ENCODE measurements around the gene IL3RA. TPM values are rescaled to one million over a fixed set of nuclear protein-coding genes. Genes with fewer than 3 reads are reported as not detected.
A peak's percentile ranks its signal among the peaks of the same experiment; 100 is the strongest.

Gene IL3RA
- total RNA-seq, 2 experiments from 2014 or later = 0.60 to 0.61 TPM

DNA sequence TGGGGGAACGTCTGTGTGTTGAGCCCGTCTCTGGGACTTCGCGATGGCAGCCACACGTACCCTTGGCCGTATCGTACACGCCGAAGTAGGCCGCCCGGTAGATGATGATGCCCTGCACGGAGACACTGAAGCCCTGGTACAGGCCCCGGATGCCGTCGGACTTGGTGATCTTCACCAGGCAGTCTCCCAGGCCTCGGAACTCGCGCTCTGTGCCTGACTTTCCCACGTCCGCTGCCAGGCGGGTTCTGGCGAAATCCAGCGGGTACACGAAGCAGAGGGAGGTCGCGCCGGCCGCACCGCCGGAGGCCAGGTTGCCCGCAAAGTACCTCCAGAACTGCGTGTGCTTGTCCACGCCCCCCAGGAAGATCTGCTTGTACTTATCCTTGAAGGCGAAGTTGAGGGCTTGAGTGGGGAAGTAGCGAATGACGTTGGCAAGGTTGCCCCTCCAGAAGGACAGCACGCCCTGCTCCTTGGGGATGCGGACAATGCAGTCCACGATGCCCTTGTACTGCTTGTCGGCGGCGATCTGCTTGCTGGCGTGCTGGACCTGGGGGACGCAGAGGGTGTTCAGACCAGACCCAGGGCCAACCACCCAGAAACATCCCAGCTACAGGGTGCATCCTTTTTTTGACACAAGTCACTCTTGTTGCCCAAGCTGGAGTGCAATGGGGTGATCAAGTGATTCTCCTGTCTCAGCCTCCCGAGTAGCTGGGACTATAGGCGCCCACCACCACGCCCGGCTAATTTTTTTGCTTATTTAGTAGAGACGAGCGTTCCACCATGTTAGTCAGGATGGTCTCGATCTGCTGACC is 52.8 kb downstream of the IL3RA start:
- DNase-seq (no peak), ATAC-seq (no peak)
- no peaks in the 10 kb centered on the region for H3K9me3 Mint-ChIP-seq (ENCODE audit: insufficient read depth)
- ChIA-PET CTCF (no interaction called here), POLR2A (no interaction called here)
- H3K27ac Mint-ChIP-seq = peak overlapping the region; percentile 11
- H3K36me3 Mint-ChIP-seq (ENCODE audit: low read depth) = peaks cover 66% of the 10 kb centered on the region
- peaks cover 50% of the 10 kb centered on the region for H3K4me1 Mint-ChIP-seq (ENCODE audit: low read depth)
- no peaks in the 10 kb centered on the region for H3K27me3 Mint-ChIP-seq (ENCODE audit: low read depth)
- H3K4me3 Mint-ChIP-seq = peak overlapping the region; percentile 28

DNA sequence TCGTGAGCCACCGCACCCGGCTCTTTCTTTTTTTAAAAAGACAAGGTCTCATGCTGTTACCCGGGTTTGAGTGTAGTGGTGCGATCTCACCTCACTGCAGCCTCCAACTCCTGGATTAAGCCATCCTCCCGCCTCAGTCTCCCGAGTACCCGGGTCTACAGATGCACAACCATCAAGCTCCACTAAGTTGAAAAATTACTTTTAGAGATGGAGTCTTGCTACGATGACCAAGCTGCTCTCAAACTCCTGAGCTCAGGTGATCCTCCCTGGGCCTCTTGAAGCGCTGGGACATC is 53.4 kb downstream of the IL3RA start:
- peak overlapping the region; percentile 53 for H3K4me3 Mint-ChIP-seq

DNA sequence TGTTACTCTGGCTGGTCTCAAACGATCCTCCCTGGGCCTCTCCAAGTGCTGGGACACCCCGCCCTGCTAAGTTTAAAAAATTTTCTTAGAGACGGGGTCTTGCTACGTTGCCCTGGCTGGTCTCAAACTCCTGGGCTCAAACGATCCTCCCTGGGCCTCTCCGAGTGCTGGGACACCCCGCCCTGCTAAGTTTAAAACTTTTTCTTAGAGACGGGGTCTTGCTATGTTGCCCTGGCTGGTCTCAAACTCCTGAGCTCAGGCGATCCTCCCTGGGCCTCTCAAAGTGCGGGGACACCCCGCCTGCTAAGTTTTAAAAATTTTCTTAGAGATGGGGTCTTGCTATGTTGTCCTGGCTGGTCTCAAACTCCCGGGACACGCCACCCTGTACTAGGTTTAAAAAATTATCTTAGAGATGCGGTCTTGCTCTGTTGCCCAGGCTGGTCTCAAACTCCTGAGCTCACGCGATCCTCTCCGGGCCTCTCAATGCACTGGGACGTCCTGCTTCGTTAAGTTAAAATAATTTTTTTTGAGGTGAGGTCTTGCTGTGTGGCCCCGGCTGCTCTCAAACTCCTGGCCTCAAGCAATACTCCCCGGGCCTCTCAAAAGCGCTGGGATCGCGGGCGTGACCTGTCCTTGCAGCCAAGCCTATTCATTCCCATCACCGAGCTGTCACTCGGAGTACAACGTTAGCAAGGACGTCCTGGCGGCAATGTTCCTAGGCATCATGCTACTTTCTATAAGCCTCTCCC is 54.2 kb downstream of the IL3RA start:
- ChIA-PET POLR2A (no interaction called here), CTCF (no interaction called here)
- peaks cover 64% of the 10 kb centered on the region for H3K4me1 Mint-ChIP-seq (ENCODE audit: low read depth)
- H3K36me3 Mint-ChIP-seq (ENCODE audit: low read depth) = peaks cover 66% of the 10 kb centered on the region
- H3K27ac Mint-ChIP-seq = peak overlapping the region; percentile 97
- DNase-seq (no peak), ATAC-seq (no peak)
- H3K9me3 Mint-ChIP-seq (ENCODE audit: insufficient read depth) = no peaks in the 10 kb centered on the region
- H3K27me3 Mint-ChIP-seq (ENCODE audit: low read depth) = no peaks in the 10 kb centered on the region
- H3K4me3 Mint-ChIP-seq = peak overlapping the region; percentile 92

More for the DNA sequence above, 53.4 kb downstream of the IL3RA start:
- DNase-seq (no peak), ATAC-seq (no peak)
- no peaks in the 10 kb centered on the region for H3K27me3 Mint-ChIP-seq (ENCODE audit: low read depth)
- H3K4me1 Mint-ChIP-seq (ENCODE audit: low read depth) = peaks cover 56% of the 10 kb centered on the region
- POLR2A ChIA-PET = no interaction called here
- CTCF ChIA-PET = no interaction called here
- H3K36me3 Mint-ChIP-seq (ENCODE audit: low read depth) = peaks cover 65% of the 10 kb centered on the region
- no peaks in the 10 kb centered on the region for H3K9me3 Mint-ChIP-seq (ENCODE audit: insufficient read depth)
- no peak overlapping the region for H3K27ac Mint-ChIP-seq

DNA sequence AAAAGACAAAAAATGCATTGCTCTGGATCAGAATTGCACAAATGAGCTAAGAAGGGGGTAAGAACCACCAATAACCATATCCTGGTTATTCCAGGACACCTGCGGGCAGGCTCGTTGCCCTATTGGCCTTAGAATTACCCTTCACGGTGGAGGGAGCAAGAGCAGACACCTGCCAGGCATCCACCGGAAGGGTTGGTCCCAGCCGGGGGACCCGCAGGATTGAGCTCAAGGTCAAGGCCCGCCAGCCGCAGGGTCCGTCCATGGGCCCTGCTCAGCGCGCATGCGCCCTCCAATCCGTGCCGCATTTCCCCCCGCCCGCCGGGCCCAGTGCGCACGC is 54.8 kb downstream of the IL3RA start:
- Mint-ChIP-seq H3K4me3 (peak overlapping the region; percentile 92), H3K36me3 (ENCODE audit: low read depth) (peaks cover 68% of the 10 kb centered on the region), H3K27me3 (ENCODE audit: low read depth) (no peaks in the 10 kb centered on the region), H3K4me1 (ENCODE audit: low read depth) (peaks cover 65% of the 10 kb centered on the region), H3K9me3 (ENCODE audit: insufficient read depth) (no peaks in the 10 kb centered on the region), H3K27ac (peak overlapping the region; percentile 97)
- CTCF ChIA-PET = no interaction called here
- ATAC-seq (no peak), DNase-seq (peak; percentile 92)
- POLR2A ChIA-PET = no interaction called here

DNA sequence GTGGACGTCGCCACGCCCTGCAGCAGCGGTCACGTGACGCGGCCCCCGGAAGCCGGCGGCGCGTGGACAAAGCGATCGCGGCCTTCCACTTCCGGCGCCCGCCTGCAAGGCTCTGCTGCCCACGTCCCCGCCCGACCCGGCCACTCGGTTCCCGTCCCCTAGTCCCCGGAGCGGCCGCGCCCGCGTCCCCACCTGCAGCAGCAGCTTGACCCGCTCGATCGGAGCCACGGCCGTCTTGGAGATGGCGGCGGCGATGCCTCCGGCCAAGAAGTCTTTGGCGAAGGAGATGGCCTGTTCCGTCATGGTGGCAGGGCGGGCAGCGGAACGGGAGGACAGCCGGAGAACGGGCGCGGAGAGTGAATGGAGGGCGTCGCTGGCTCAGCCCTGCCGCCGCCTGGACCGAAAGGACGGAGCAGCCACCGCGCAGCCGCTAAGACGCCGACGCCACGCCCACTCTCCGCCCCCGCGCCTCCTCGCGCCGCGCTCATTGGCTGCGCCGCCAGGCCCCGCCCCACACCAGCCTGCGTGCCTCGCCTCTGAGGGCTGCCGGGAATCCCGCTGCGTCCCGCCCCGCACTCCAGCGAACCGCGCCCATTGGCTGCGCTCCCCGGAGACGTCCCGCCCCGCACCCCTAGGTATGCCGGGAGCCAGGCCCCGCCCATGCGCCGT is 55.3 kb downstream of the IL3RA start, which contains the start of gene SLC25A6:
TSS of gene SLC25A6 (minus strand) at position 407 of the 669 bp plus-strand sequence. CDS start at position 303, 104 bp downstream.
- CTCF ChIA-PET = no interaction called here

DNA sequence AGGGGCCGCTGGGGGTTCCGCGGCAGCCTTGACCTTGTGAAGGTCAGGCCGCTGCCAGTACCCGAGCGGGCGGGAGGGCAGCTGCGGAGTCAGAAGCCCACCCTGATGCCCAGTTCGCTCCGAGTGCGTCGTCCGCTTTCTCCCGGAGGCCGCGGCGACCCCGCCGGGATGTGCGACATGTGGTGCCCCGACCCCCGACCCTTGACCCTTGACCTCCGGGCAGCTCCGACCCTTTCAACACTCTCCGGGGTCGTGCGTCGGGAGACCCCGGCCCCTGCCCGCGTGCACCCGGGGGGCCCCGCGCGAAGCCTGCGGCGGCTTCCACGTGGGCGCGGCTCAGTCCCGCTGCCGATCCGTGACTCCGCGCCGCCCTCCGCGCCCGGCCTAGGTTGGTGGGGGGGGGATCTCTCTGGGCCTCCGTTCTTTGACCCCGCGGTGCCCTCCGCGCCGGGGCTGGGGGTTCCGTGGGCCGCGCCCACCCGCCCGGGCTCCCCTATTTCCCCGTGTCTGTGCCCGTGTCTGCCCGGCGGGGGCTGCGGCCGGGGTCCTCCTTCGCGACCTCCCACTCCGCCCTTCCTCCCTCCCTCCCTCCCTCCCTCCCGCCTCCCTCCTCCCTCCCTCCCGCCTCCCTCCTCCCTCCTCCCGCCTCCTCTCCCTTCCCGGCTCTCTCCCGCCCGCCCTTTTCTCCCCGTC is 55.9 kb downstream of the IL3RA start:
- no peaks in the 10 kb centered on the region for H3K27me3 Mint-ChIP-seq (ENCODE audit: low read depth)
- POLR2A ChIA-PET = no interaction called here
- peak overlapping the region; percentile 92 for H3K4me3 Mint-ChIP-seq
- CTCF ChIA-PET = no interaction called here
- H3K36me3 Mint-ChIP-seq (ENCODE audit: low read depth) = peaks cover 65% of the 10 kb centered on the region
- no peaks in the 10 kb centered on the region for H3K9me3 Mint-ChIP-seq (ENCODE audit: insufficient read depth)
- peak; percentile 38 for ATAC-seq
- H3K4me1 Mint-ChIP-seq (ENCODE audit: low read depth) = peaks cover 64% of the 10 kb centered on the region
- no peak for DNase-seq
- peak overlapping the region; percentile 97 for H3K27ac Mint-ChIP-seq

More for the DNA sequence above, 55.3 kb downstream of the IL3RA start, which contains the start of gene SLC25A6:
- Mint-ChIP-seq H3K27ac (peak within 1 kb of the TSS; percentile 97), H3K4me1 (ENCODE audit: low read depth) (peaks cover 65% of the 10 kb centered on the region), H3K9me3 (ENCODE audit: insufficient read depth) (no peaks in the 10 kb centered on the region), H3K36me3 (ENCODE audit: low read depth) (peaks cover 68% of the 10 kb centered on the region), H3K4me3 (peak within 1 kb of the TSS; percentile 92), H3K27me3 (ENCODE audit: low read depth) (no peaks in the 10 kb centered on the region)
- DNase-seq (peak; percentile 99), ATAC-seq (peak; percentile 96)
- POLR2A ChIA-PET = no interaction called here

DNA sequence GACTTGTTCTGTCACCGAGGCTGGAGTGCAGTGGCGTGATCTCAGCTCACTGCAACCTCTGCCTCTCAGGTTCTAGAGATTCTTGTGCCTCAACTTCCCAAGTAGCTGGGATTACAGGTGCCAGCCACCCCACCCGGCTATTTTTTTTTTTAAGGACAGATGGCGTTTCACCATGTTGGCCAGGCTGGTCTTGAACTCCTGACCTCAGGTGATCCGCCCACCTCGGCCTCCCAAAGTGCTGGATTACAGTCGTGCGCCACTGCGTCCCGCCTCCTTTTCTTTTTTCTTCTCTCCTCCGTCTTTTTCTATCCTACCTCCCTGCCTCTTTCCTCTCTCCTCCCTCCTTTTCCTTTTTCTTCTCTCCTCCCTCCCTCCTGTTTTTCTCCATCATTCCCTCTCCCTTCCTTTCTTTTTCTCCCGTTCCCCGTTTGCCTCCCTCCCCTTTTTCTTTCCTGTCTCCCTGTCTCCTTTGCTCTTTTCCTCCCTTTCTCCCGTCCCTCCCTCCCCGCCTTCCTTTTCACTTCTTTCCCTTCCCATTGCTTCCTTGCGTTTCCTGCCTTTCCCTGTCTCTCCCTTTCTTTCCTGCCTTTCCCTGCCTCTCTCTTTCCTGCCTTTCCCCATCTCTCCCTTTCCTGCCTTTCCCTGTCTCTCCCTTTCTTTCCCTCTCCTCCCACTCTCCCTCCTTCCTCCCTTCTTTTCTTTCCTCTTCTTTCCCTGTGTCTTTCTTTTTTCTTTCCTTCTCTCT is 57.5 kb downstream of the IL3RA start:
- no peak for ATAC-seq
- CTCF ChIA-PET = no interaction called here
- peak overlapping the region; percentile 97 for H3K27ac Mint-ChIP-seq
- DNase-seq = no peak
- POLR2A ChIA-PET = no interaction called here
- no peaks in the 10 kb centered on the region for H3K27me3 Mint-ChIP-seq (ENCODE audit: low read depth)
- H3K36me3 Mint-ChIP-seq (ENCODE audit: low read depth) = peaks cover 52% of the 10 kb centered on the region
- H3K4me1 Mint-ChIP-seq (ENCODE audit: low read depth) = peaks cover 49% of the 10 kb centered on the region
- no peaks in the 10 kb centered on the region for H3K9me3 Mint-ChIP-seq (ENCODE audit: insufficient read depth)
- peak overlapping the region; percentile 92 for H3K4me3 Mint-ChIP-seq

DNA sequence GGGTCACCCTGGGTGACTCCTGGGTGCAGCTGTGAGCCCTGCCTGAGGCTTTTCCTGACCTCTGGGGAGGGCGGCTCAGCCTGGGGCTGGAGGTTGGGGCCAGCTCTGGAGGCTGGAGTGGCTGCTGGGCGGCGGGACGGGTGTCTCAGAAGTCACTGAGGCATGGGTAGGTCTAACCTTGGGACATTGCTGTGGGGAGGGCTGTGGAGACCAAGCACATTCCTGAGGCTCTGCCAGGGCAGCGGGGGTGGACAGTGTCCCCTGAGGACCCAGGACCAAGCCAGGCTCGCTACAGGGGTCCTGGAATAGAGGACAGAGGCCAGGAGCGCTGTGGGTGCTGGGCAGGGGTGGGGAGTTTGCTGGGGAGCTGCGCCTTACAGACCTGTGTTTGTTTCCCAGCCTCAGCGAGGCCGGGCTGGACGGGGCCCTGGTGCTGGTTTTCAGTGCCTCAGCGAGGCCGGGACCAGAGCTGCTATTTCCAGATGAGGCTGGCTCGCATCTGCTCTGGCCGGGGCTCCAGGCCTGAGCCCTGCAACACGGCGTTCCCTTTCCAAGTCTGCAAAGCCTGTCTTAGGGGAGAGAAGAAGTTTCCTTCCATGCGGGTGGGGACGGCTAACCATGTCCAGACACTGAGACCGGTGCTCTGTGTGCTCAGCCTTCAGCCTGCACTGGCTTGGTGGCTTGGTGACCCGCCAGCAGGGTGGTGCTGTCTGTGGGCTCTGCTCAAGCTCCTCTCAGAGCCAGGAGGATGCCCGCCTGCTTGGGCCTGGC is 58.3 kb downstream of the IL3RA start:
- DNase-seq = no peak
- Mint-ChIP-seq H3K4me1 (ENCODE audit: low read depth) (peaks cover 41% of the 10 kb centered on the region), H3K36me3 (ENCODE audit: low read depth) (peaks cover 48% of the 10 kb centered on the region), H3K4me3 (peak overlapping the region; percentile 44), H3K27ac (peak overlapping the region; percentile 44), H3K9me3 (ENCODE audit: insufficient read depth) (no peaks in the 10 kb centered on the region), H3K27me3 (ENCODE audit: low read depth) (no peaks in the 10 kb centered on the region)
- ChIA-PET CTCF (no interaction called here), POLR2A (no interaction called here)
- ATAC-seq = no peak

DNA sequence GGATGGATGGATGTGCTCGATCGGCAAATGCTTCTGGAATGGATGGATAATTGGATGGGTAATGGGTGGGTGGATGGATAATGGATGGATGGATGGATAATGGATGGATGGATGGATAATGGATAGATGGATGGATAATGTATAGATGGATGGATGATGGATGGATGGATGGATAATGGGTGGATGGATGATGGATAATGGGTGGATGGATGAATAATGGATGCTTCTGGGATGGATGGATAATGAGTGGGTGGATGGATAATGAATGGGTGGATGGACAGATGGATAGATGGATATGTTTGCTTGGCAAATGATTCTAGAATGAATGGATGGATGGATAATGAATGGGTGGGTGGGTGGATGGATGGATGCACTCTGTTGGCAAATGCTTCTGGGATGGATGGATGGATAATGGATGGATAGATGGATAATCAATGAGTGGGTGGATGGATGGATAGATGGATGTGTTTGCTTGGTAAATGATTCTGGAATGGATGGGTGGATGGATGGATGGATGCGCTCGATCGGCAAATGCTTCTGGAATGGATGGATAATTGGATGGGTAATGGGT is 59.1 kb downstream of the IL3RA start:
- no peak for DNase-seq

DNA sequence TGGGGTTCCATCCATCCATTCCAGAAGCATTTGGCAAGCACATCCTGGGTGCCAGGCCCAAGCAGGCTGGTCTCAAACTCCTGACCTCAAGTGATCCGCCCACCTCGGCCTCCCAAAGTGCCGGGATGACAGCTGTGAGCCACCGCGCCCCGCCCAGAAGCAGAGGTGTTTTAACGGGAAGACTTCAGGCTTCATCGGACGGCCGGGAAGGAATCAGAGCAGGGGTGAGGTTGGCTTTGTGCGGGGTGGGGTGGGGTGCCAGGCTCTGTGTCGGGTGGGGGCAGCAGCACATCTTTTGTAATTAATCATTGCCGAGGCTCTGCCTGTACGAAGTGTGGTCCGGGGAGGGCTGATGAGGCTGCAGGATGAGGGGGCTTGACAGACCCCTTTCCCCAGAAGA is 60.4 kb downstream of the IL3RA start:
- Mint-ChIP-seq H3K36me3 (ENCODE audit: low read depth) (peaks cover 33% of the 10 kb centered on the region), H3K27ac (peak overlapping the region; percentile 15), H3K27me3 (ENCODE audit: low read depth) (no peaks in the 10 kb centered on the region), H3K9me3 (ENCODE audit: insufficient read depth) (no peaks in the 10 kb centered on the region), H3K4me1 (ENCODE audit: low read depth) (peaks cover 26% of the 10 kb centered on the region), H3K4me3 (no peak overlapping the region)
- ChIA-PET POLR2A (no interaction called here), CTCF (no interaction called here)
- no peak for DNase-seq
- no peak for ATAC-seq

More for the DNA sequence above, 59.1 kb downstream of the IL3RA start:
- Mint-ChIP-seq H3K4me3 (no peak overlapping the region), H3K9me3 (ENCODE audit: insufficient read depth) (no peaks in the 10 kb centered on the region), H3K27me3 (ENCODE audit: low read depth) (no peaks in the 10 kb centered on the region), H3K4me1 (ENCODE audit: low read depth) (peaks cover 33% of the 10 kb centered on the region), H3K36me3 (ENCODE audit: low read depth) (peaks cover 41% of the 10 kb centered on the region), H3K27ac (no peak overlapping the region)
- CTCF ChIA-PET = no interaction called here
- ATAC-seq = no peak
- POLR2A ChIA-PET = no interaction called here

All from activated CD8-positive, alpha-beta T cell treated with anti-CD3 and anti-CD28 coated beads, Interleukin-2, amount 10 ng/mL, durations not matched to agents 7 days and 5 days (primary cell).